Measurements from ENCODE around the gene FRMD5. TPM values are rescaled to one million over a fixed set of nuclear protein-coding genes. Genes with fewer than 3 reads are reported as not detected.

Gene FRMD5
- total and polyA plus RNA-seq, 2 experiments from 2014 or later = 5.9 to 10.1 TPM

DNA sequence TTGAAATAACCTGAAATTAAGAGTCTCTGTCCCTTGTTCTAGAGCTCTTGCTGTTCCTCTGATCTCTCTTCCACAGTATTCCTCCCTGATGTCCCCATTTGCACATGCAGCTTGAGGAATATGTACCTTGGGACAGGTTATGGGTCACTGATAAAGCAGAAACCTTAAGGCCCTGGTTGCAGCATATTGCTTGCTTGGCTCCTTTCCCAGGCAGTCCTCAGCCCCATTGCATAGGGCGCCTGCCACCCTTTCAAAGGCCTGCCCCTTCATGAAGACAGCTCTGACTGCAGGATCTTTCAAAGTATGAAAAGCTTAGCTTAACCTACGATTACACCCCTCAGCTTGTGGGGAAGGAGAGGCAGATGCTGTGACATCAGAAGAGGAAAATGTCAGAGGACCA is 316.6 kb downstream of the FRMD5 start:
- no peaks in the 10 kb centered on the region for H3K9me3 Mint-ChIP-seq
- no peak overlapping the region for H3K4me3 ChIP-seq
- peaks cover 16% of the 10 kb centered on the region for H3K36me3 Mint-ChIP-seq (ENCODE audit: low read depth)
- no peaks in the 10 kb centered on the region for H3K27me3 ChIP-seq (ENCODE audit: insufficient read depth)
- 0 out of 2 replicates have a peak, but pooled peaks cover 3% of the 10 kb centered on the region for H3F3A ChIP-seq (replicated peaks; ENCODE audit: low read depth)
- DNase-seq (ENCODE audit: low spot score) (no peak), ATAC-seq (no peak)
- H3K27me3 Mint-ChIP-seq (ENCODE audit: insufficient read depth, low read depth, poor library complexity) = peaks cover 6% of the 10 kb centered on the region
- H3K4me2 ChIP-seq = no peak overlapping the region
- H3K36me3 ChIP-seq (ENCODE audit: insufficient read depth) = no peaks in the 10 kb centered on the region; the same call in 1 of the 2 replicates
- H3K27ac ChIP-seq (ENCODE audit: low read depth) = no peak overlapping the region
- peaks cover 17% of the 10 kb centered on the region for H3K4me1 Mint-ChIP-seq
- H3K79me2 ChIP-seq (replicated peaks; ENCODE audit: insufficient read depth) = no peaks in the 10 kb centered on the region
- H3K9me2 ChIP-seq (ENCODE audit: insufficient read depth) = no peaks in the 10 kb centered on the region
- H2AFZ ChIP-seq = no peak overlapping the region
- H3K4me1 ChIP-seq (ENCODE audit: insufficient read depth) = peaks cover 11% of the 10 kb centered on the region
- H3K27ac Mint-ChIP-seq = no peak overlapping the region
- H3K4me3 Mint-ChIP-seq = no peak overlapping the region
- TF ChIP-seq CREB1 (CRISPR knock-in tag; IDR thresholded peaks at IDR 0.05; ENCODE audit: low read depth) (no peak), EZH2 (IDR thresholded peaks at IDR 0.05; ENCODE audit: low read depth, unreplicated experiment) (no peak), POLR2AphosphoS5 (IDR thresholded peaks at IDR 0.05; ENCODE audit: low read depth) (no peak), STAT1 (IDR thresholded peaks at IDR 0.05; ENCODE audit: unreplicated experiment) (no peak), ZNF114 (CRISPR knock-in tag; IDR thresholded peaks at IDR 0.05) (no peak), NANOG (IDR thresholded peaks at IDR 0.05; ENCODE audit: borderline replicate concordance) (no peak), ZNF331 (CRISPR knock-in tag; IDR thresholded peaks at IDR 0.05; ENCODE audit: low read depth) (no peak), EZH2phosphoT487 (IDR thresholded peaks at IDR 0.05; ENCODE audit: unreplicated experiment) (no peak), REST (IDR thresholded peaks at IDR 0.05; ENCODE audit: unreplicated experiment) (no peak), ETS1 (IDR thresholded peaks at IDR 0.05) (no peak), JUNB (IDR thresholded peaks at IDR 0.05; ENCODE audit: unreplicated experiment) (no peak), ZNF462 (CRISPR knock-in tag; IDR thresholded peaks at IDR 0.05) (no peak)
- TF ChIP-seq, protein P1, sequence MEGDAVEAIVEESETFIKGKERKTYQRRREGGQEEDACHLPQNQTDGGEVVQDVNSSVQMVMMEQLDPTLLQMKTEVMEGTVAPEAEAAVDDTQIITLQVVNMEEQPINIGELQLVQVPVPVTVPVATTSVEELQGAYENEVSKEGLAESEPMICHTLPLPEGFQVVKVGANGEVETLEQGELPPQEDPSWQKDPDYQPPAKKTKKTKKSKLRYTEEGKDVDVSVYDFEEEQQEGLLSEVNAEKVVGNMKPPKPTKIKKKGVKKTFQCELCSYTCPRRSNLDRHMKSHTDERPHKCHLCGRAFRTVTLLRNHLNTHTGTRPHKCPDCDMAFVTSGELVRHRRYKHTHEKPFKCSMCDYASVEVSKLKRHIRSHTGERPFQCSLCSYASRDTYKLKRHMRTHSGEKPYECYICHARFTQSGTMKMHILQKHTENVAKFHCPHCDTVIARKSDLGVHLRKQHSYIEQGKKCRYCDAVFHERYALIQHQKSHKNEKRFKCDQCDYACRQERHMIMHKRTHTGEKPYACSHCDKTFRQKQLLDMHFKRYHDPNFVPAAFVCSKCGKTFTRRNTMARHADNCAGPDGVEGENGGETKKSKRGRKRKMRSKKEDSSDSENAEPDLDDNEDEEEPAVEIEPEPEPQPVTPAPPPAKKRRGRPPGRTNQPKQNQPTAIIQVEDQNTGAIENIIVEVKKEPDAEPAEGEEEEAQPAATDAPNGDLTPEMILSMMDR (conservative IDR thresholded peaks at IDR 0.05; ENCODE audit: low read depth in 2 of 2) = no peak
- no peaks in the 10 kb centered on the region for H4K20me1 ChIP-seq (replicated peaks; ENCODE audit: insufficient read depth)

All from GM23338 (cell line).